Panc1 (cell line): ENCODE results near the gene DPM2. TPM values are rescaled to one million over a fixed set of nuclear protein-coding genes. Genes with fewer than 3 reads are reported as not detected.

Source experiments
- ATAC-seq: fragments of 200-7000 bp; cut with Tn5 transposase; 2 replicates; pipeline ENCODE4 v1.9.1; 2020; ENCODE audit warnings: mild to moderate bottlenecking, moderate library complexity
- BruUV-seq: library from RNA; stranded (reverse); fragments of 400-500 nt; replicated peaks from 2 replicates; lab custom pipeline; 2021; lab: Mats Ljungman, UMichigan
- CTCF ChIA-PET: fragments of 300-600 bp; sonication (Branson Sonifier 250); formaldehyde crosslinking; loops from one replicate; lab custom pipeline; 2022; ENCODE audit warnings: antibody characterized with exemption; lab: Charles Lee
- POLR2A ChIA-PET: fragments of 300-600 bp; sonication (Branson Sonifier 250); formaldehyde crosslinking; loops from one replicate; lab custom pipeline; 2022; ENCODE audit warnings: antibody characterized with exemption; lab: Charles Lee
- DNase-seq: peaks from one replicate; pipeline ENCODE4 v3.0.0-alpha.2; 2010; ENCODE audit warnings: low read depth, low spot score
- H3K27ac ChIP-seq: 2 replicates; pipeline ENCODE4 v1.5.1; 2011; ENCODE audit warnings: mild to moderate bottlenecking, low read length, inconsistent platforms
- H3K27me3 ChIP-seq: fragments of 200-500 bp; sonication (Bioruptor generic); 2 replicates; pipeline ENCODE4 v1.6.0; 2014; ENCODE audit warnings: low read length, inconsistent platforms; ENCODE audit not compliant: control insufficient read depth, insufficient read depth
- H3K36me3 ChIP-seq: fragments of 200-500 bp; sonication (Bioruptor generic); 2 replicates; pipeline ENCODE4 v1.5.1; 2014; ENCODE audit warnings: inconsistent platforms, mild to moderate bottlenecking, low read length, moderate library complexity; ENCODE audit not compliant: control insufficient read depth, insufficient read depth
- H3K4me1 ChIP-seq: 2 replicates; pipeline ENCODE4 v1.5.1; 2011; ENCODE audit warnings: inconsistent platforms, mild to moderate bottlenecking, low read length, moderate library complexity; ENCODE audit not compliant: control insufficient read depth, insufficient read depth
- H3K4me3 ChIP-seq, 2 experiments: 2 replicates each; pipeline ENCODE4 v1.5.1; 2011 to 2012; ENCODE audit warnings: low read depth in 2 of 2, low read length in 2 of 2, mild to moderate bottlenecking in 2 of 2, inconsistent platforms in 1 of 2, moderate library complexity in 1 of 2
- H3K9me3 ChIP-seq: fragments of 200-500 bp; sonication (Bioruptor generic); 2 replicates; pipeline ENCODE4 v1.5.1; 2014; ENCODE audit warnings: low read depth, mild to moderate bottlenecking, inconsistent platforms, low read length, moderate library complexity; ENCODE audit not compliant: control insufficient read depth, insufficient read depth
- POLR2AphosphoS5 ChIP-seq: IDR thresholded peaks from 2 replicates; pipeline ENCODE4 v1.6.1; 2012; ENCODE audit warnings: mild to moderate bottlenecking, low read depth, low read length, moderate library complexity
- SIN3A ChIP-seq: IDR thresholded peaks from 2 replicates; pipeline ENCODE4 v1.6.1; 2012; ENCODE audit warnings: low read depth, mild to moderate bottlenecking, low read length, moderate library complexity, borderline replicate concordance; ENCODE audit not compliant: insufficient read depth
- TCF7L2 ChIP-seq: IDR thresholded peaks from 2 replicates; pipeline ENCODE4 v1.6.1; 2011; ENCODE audit warnings: mild to moderate bottlenecking, low read depth, low read length, inconsistent platforms
- in situ Hi-C: cut with HindIII; loops from 2 replicates; pipeline ENCODE4 v1.10.0; 2016; ENCODE audit warnings: low sequenced_read_pairs, low pct_unique_long_range_greater_than_20kb
- intact Hi-C: fragments of 100-400 bp; cut with micrococcal nuclease; formaldehyde crosslinking; loops from one replicate; pipeline ENCODE4 v1.10.0; 2022; ENCODE audit not compliant: unreplicated experiment
- total RNA-seq: library from RNA; stranded (reverse); gene quantifications from one replicate; pipeline ENCODE4 v1.2.1, GENCODE V29; 2021; ENCODE audit not compliant: unreplicated experiment
- TF ChIP-seq, protein P1 (sequence below), 2 experiments: IDR thresholded peaks; 2 replicates each; pipeline ENCODE4 v1.6.1; 2011 to 2012; ENCODE audit warnings: low read depth in 2 of 2, control low read depth in 1 of 2, low read length in 1 of 2, mild to moderate bottlenecking in 1 of 2, moderate library complexity in 1 of 2; ENCODE audit not compliant: insufficient read depth in 1 of 2
- TF ChIP-seq, protein P2 (sequence below): fragments of 450-650 bp; IDR thresholded peaks from 2 replicates; pipeline ENCODE4 v1.5.1; 2017; ENCODE audit warnings: mild to moderate bottlenecking

Gene DPM2
- total RNA-seq, 1 experiment from 2014 or later = 58.7 TPM

DNA sequence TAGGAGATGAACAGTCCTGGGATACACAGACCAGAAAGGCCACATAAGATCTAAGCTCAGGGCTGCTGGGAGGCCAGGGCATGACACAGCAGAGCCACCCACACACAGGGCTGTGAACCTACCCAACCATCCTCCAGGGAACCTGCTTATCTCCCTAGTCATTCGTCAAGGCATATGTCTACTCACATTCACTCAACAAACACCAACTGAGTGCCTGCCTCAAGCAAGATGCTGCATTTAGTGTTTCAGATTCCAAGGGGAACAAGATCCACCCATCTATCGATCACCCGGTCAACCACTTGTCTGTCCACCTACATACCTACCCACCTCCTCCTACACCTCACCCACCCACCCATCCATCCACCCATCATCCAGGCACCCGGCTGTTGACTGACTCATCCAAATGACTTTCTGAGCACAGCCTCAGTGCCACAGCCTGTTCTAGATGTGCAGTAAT, 1.9 kb downstream of the DPM2 start:
- no peak for ATAC-seq
- H3K36me3 ChIP-seq = peaks cover 7% of the 10 kb centered on the region
- H3K9me3 ChIP-seq = no peaks in the 10 kb centered on the region
- ChIA-PET POLR2A (no interaction called here), CTCF (no interaction called here)
- H3K4me1 ChIP-seq = peaks cover 50% of the 10 kb centered on the region
- H3K27ac ChIP-seq = peak overlapping the region; percentile 93
- in situ Hi-C loops (loop anchor here (25.0 kb wide), 1 partner anchor 152 kb away; no protein-coding TSS in a partner anchor), intact Hi-C loops (no loop called here)
- DNase-seq = no peak
- TF ChIP-seq POLR2AphosphoS5 (no peak), SIN3A (no peak), TCF7L2 (no peak)
- TF ChIP-seq, protein P1, sequence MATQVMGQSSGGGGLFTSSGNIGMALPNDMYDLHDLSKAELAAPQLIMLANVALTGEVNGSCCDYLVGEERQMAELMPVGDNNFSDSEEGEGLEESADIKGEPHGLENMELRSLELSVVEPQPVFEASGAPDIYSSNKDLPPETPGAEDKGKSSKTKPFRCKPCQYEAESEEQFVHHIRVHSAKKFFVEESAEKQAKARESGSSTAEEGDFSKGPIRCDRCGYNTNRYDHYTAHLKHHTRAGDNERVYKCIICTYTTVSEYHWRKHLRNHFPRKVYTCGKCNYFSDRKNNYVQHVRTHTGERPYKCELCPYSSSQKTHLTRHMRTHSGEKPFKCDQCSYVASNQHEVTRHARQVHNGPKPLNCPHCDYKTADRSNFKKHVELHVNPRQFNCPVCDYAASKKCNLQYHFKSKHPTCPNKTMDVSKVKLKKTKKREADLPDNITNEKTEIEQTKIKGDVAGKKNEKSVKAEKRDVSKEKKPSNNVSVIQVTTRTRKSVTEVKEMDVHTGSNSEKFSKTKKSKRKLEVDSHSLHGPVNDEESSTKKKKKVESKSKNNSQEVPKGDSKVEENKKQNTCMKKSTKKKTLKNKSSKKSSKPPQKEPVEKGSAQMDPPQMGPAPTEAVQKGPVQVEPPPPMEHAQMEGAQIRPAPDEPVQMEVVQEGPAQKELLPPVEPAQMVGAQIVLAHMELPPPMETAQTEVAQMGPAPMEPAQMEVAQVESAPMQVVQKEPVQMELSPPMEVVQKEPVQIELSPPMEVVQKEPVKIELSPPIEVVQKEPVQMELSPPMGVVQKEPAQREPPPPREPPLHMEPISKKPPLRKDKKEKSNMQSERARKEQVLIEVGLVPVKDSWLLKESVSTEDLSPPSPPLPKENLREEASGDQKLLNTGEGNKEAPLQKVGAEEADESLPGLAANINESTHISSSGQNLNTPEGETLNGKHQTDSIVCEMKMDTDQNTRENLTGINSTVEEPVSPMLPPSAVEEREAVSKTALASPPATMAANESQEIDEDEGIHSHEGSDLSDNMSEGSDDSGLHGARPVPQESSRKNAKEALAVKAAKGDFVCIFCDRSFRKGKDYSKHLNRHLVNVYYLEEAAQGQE (IDR thresholded peaks at IDR 0.05; ENCODE audit: insufficient read depth in 1 of 2, low read depth in 2 of 2, low read length in 1 of 2) = no peak
- TF ChIP-seq, protein P2, sequence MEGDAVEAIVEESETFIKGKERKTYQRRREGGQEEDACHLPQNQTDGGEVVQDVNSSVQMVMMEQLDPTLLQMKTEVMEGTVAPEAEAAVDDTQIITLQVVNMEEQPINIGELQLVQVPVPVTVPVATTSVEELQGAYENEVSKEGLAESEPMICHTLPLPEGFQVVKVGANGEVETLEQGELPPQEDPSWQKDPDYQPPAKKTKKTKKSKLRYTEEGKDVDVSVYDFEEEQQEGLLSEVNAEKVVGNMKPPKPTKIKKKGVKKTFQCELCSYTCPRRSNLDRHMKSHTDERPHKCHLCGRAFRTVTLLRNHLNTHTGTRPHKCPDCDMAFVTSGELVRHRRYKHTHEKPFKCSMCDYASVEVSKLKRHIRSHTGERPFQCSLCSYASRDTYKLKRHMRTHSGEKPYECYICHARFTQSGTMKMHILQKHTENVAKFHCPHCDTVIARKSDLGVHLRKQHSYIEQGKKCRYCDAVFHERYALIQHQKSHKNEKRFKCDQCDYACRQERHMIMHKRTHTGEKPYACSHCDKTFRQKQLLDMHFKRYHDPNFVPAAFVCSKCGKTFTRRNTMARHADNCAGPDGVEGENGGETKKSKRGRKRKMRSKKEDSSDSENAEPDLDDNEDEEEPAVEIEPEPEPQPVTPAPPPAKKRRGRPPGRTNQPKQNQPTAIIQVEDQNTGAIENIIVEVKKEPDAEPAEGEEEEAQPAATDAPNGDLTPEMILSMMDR = no peak
- BruUV-seq = no TSS peak
- H3K27me3 ChIP-seq = no peaks in the 10 kb centered on the region
- H3K4me3 ChIP-seq = peak overlapping the region; percentile 65 to 66

DNA sequence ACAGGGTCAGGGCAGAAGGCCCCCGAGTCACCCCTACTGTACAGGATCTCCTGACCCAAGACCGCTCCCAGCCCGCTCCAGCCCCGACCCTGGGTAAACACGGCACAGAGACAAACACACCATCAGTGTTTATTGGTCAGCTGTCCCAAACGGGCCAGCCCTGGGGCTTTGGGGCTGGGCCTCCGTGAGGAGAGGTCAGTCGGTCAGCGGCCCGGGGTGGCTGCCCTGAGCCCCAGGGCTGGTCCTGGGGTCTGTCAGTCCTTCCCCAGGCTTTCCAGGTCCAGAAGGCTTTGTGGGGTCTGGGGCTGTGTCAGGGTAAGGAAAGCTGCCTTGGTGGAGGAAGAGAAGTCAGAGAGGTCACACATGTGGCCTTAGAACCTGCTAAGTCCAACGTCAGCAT, 2.7 kb downstream of the DPM2 start:
- no peaks in the 10 kb centered on the region for H3K9me3 ChIP-seq
- BruUV-seq = no TSS peak
- H3K36me3 ChIP-seq = peaks cover 4% of the 10 kb centered on the region; the same call in 1 of the 2 replicates
- CTCF ChIA-PET = no interaction called here
- ATAC-seq = no peak
- intact Hi-C loops = no loop called here
- no peak overlapping the region for H3K4me3 ChIP-seq
- H3K27ac ChIP-seq = peak overlapping the region; percentile 93
- peaks cover 42% of the 10 kb centered on the region for H3K4me1 ChIP-seq
- no peaks in the 10 kb centered on the region for H3K27me3 ChIP-seq
- TF ChIP-seq, protein P2 = no peak
- TF ChIP-seq TCF7L2 = no peak
- TF ChIP-seq, protein P1 (IDR thresholded peaks at IDR 0.05; ENCODE audit: insufficient read depth in 1 of 2, low read depth in 2 of 2, low read length in 1 of 2) = no peak
- no peak for TF ChIP-seq SIN3A
- TF ChIP-seq POLR2AphosphoS5 = no peak
- in situ Hi-C loops = loop anchor here (25.0 kb wide), 1 partner anchor 152 kb away; no protein-coding TSS in a partner anchor
- POLR2A ChIA-PET = no interaction called here
- no peak for DNase-seq
